OCI-LY7 (cell line): Measurements from ENCODE around the gene ATG2A.

Experiments used
- EZH2phosphoT487 ChIP-seq: fragments of 200-600 bp; sonication (generic); IDR thresholded peaks from 2 replicates; pipeline ENCODE4 v1.6.1; 2018; ENCODE audit warnings: low read depth, borderline replicate concordance, mild to moderate bottlenecking, mixed run types, antibody characterized with exemption, low read length, moderate library complexity, mixed read lengths
- TF ChIP-seq, protein P1 (sequence below): fragments of 200-600 bp; sonication (generic); conservative IDR thresholded peaks from 2 replicates; pipeline ENCODE4 v1.5.1; 2014; ENCODE audit warnings: mild to moderate bottlenecking, antibody characterized with exemption, low read length, moderate library complexity, mixed read lengths

GRCh38 chr11:64877390-64878222, 39.4 kb downstream of the ATG2A start:
- TF ChIP-seq, protein P1, sequence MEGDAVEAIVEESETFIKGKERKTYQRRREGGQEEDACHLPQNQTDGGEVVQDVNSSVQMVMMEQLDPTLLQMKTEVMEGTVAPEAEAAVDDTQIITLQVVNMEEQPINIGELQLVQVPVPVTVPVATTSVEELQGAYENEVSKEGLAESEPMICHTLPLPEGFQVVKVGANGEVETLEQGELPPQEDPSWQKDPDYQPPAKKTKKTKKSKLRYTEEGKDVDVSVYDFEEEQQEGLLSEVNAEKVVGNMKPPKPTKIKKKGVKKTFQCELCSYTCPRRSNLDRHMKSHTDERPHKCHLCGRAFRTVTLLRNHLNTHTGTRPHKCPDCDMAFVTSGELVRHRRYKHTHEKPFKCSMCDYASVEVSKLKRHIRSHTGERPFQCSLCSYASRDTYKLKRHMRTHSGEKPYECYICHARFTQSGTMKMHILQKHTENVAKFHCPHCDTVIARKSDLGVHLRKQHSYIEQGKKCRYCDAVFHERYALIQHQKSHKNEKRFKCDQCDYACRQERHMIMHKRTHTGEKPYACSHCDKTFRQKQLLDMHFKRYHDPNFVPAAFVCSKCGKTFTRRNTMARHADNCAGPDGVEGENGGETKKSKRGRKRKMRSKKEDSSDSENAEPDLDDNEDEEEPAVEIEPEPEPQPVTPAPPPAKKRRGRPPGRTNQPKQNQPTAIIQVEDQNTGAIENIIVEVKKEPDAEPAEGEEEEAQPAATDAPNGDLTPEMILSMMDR = no peak
- TF ChIP-seq EZH2phosphoT487 = no peak
